BLaER1 (cell line): ENCODE results near the gene SLC16A11.

Experiments
- H3K27ac ChIP-seq: shearing (Covaris generic); formaldehyde crosslinking; 2 replicates; pipeline ENCODE4 v1.8.1; 2022
- H3K27me3 ChIP-seq: shearing (Covaris generic); formaldehyde crosslinking; 2 replicates; pipeline ENCODE4 v1.8.1; 2022
- H3K36me3 ChIP-seq: shearing (Covaris generic); formaldehyde crosslinking; 2 replicates; pipeline ENCODE4 v1.8.1; 2022
- H3K4me1 ChIP-seq: shearing (Covaris generic); formaldehyde crosslinking; 2 replicates; pipeline ENCODE4 v1.8.1; 2022
- H3K4me2 ChIP-seq: shearing (Covaris generic); formaldehyde crosslinking; 2 replicates; pipeline ENCODE4 v1.8.1; 2022
- H3K4me3 ChIP-seq: shearing (Covaris generic); formaldehyde crosslinking; 2 replicates; pipeline ENCODE4 v1.8.1; 2022
- H3K9ac ChIP-seq: shearing (Covaris generic); formaldehyde crosslinking; 2 replicates; pipeline ENCODE4 v1.8.1; 2022
- H3K9me3 ChIP-seq: shearing (Covaris generic); formaldehyde crosslinking; 2 replicates; pipeline ENCODE4 v1.8.1; 2022
- H4K20me1 ChIP-seq: shearing (Covaris generic); formaldehyde crosslinking; 2 replicates; pipeline ENCODE4 v1.8.1; 2022
- Cebpa-rat ChIP-seq: shearing (Covaris generic); IDR thresholded peaks from 2 replicates; pipeline ENCODE4 v1.8.1; 2022

Gene SLC16A11

DNA sequence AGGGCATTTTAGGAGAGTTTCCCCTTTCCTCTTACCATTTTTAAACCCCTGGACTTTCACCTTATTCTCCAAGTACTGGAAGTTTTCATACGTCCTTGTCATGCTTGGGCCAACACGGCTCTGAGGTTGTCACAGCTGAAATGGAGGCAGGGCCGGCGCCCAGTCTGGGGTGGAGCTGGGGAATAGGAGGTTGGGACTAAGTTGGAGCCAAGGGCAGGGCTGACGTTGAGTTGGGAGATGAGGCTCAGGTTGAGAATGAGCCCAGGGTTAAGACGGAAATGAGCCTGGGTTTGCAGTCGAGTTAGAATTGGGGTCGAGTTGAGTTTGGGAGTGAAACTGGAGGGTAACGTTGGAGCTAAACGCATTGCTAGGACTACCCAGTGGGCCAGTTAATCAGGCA lies 34.8 kb upstream of the SLC16A11 start:
- Histone ChIP-seq H3K27ac (no peak overlapping the region), H3K4me3 (no peak overlapping the region), H3K36me3 (no peaks in the 10 kb centered on the region), H3K9me3 (no peaks in the 10 kb centered on the region), H3K27me3 (no peaks in the 10 kb centered on the region), H4K20me1 (no peaks in the 10 kb centered on the region), H3K4me2 (no peak overlapping the region), H3K9ac (no peak overlapping the region), H3K4me1 (peaks cover 6% of the 10 kb centered on the region)
- TF ChIP-seq Cebpa-rat = no peak

DNA sequence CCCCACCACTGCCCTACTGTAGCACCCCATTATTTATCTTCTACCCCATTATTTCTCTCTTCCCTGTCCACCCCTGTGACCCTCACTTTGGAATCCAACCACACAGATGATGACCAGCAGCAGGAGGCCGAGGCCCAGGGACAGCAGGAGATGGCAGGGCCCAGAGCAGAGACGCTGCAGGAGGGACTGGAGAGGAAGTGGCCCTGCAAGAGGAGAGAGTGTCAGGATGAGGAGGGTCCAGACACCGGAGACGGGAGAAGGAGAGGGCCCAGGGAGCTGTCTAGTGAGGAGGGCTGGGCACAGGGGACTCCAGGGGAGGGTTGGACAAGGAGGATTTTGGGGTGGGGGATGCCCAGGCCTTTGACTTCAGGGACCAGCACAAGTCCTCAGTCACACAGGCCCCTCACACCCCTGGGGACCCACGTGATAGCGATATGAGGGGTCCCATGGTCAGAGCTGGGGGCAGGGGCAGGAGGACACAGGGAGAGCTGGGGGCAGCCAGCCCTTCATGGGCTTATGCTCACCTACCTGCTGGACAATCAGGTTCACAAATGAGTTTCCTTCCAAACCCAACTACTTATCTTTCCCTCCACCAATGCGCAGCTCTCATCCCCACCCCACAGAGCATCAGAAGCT lies 34.1 kb upstream of the SLC16A11 start:
- H3K36me3 ChIP-seq = no peaks in the 10 kb centered on the region
- H3K4me2 ChIP-seq = no peak overlapping the region
- no peak overlapping the region for H3K4me3 ChIP-seq
- H3K9me3 ChIP-seq = no peaks in the 10 kb centered on the region
- no peak for TF ChIP-seq Cebpa-rat
- H3K4me1 ChIP-seq = peaks cover 6% of the 10 kb centered on the region
- H3K27ac ChIP-seq = no peak overlapping the region
- no peaks in the 10 kb centered on the region for H3K27me3 ChIP-seq
- H3K9ac ChIP-seq = no peak overlapping the region
- H4K20me1 ChIP-seq = no peaks in the 10 kb centered on the region

DNA sequence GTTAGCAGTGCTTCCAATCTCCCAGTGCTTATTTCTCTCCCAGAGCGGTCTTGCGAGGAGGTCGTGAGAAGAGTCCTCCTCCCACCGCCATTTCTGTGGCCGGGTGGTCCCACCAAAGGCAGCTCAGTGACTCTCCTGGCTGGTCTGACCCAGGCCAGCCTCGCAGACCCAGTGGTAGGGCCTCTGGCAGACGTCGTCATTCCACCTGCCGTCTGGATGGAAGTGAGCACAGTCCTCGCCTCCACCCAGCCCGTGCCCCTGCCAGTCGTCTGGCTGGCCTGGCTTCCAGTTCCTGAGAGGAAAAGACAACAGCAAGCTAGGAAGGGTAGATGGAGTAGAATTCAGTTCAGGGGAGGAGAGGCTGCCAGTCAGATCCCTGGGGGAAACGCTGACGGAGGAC lies 31.0 kb upstream of the SLC16A11 start:
- no peak for TF ChIP-seq Cebpa-rat
- no peaks in the 10 kb centered on the region for H4K20me1 ChIP-seq
- no peak overlapping the region for H3K9ac ChIP-seq
- no peak overlapping the region for H3K4me2 ChIP-seq
- no peak overlapping the region for H3K4me3 ChIP-seq
- H3K27me3 ChIP-seq = no peaks in the 10 kb centered on the region
- no peaks in the 10 kb centered on the region for H3K36me3 ChIP-seq
- no peaks in the 10 kb centered on the region for H3K4me1 ChIP-seq
- H3K27ac ChIP-seq = no peak overlapping the region
- H3K9me3 ChIP-seq = no peaks in the 10 kb centered on the region

- TF ChIP-seq Cebpa-rat = no peak
- Histone ChIP-seq H3K36me3 (no peaks in the 10 kb centered on the region), H3K27me3 (no peaks in the 10 kb centered on the region), H3K4me1 (no peaks in the 10 kb centered on the region), H3K27ac (no peak overlapping the region), H3K9ac (no peak overlapping the region), H3K9me3 (peaks cover 17% of the 10 kb centered on the region), H4K20me1 (no peaks in the 10 kb centered on the region), H3K4me2 (no peak overlapping the region), H3K4me3 (no peak overlapping the region)
Measured at GRCh38 chr17:7072406-7072805, 28.5 kb upstream of the SLC16A11 start.

DNA sequence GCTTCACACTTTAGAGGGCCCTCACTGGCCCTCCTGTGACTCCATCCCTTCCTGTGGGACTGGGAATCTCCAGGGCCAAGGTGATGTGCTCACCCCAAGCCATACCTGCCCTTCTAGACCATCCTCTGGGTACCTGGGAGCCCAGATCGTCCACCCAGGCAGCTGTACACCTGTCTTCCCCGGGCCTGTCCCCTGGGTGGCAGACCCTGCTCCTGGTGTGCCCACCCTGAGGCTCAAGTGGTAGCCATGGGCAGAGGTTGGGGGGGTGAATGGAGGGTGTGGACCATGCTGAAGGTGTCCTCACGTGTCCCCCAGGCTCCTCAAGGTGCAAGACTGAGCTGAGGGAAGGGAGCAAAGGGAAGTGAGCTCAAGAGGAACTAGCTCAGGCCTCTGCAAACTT lies 26.8 kb upstream of the SLC16A11 start:
- no peak overlapping the region for H3K27ac ChIP-seq
- H3K9ac ChIP-seq = no peak overlapping the region
- H3K27me3 ChIP-seq = no peaks in the 10 kb centered on the region
- H3K9me3 ChIP-seq = peaks cover 19% of the 10 kb centered on the region
- H4K20me1 ChIP-seq = no peaks in the 10 kb centered on the region
- TF ChIP-seq Cebpa-rat = no peak
- no peak overlapping the region for H3K4me2 ChIP-seq
- no peaks in the 10 kb centered on the region for H3K36me3 ChIP-seq
- H3K4me3 ChIP-seq = no peak overlapping the region
- H3K4me1 ChIP-seq = no peaks in the 10 kb centered on the region

DNA sequence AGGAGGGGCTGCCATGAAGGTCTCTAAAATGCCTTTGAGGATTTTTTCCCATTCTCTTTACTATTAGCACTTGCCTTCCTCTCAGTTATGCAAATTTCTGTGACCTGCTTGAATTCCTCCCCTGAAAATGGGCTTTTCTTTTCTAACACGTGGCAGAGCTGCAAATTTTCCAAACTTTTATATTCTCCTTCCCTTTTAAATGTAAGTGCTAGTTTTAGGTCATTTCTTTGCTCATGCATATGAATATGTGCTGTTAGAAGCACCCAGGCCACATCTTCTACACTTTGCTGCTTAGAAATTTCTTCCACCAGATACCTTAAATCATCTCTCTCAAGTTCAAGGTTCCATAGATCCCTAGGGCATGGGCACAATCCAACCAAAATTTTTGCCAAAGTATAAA lies 24.4 kb upstream of the SLC16A11 start:
- no peak for TF ChIP-seq Cebpa-rat
- Histone ChIP-seq H3K9me3 (peaks cover 19% of the 10 kb centered on the region), H3K36me3 (no peaks in the 10 kb centered on the region), H3K4me3 (no peak overlapping the region), H3K27ac (no peak overlapping the region), H3K27me3 (no peaks in the 10 kb centered on the region), H3K4me2 (no peak overlapping the region), H3K9ac (no peak overlapping the region), H3K4me1 (no peaks in the 10 kb centered on the region), H4K20me1 (no peaks in the 10 kb centered on the region)

DNA sequence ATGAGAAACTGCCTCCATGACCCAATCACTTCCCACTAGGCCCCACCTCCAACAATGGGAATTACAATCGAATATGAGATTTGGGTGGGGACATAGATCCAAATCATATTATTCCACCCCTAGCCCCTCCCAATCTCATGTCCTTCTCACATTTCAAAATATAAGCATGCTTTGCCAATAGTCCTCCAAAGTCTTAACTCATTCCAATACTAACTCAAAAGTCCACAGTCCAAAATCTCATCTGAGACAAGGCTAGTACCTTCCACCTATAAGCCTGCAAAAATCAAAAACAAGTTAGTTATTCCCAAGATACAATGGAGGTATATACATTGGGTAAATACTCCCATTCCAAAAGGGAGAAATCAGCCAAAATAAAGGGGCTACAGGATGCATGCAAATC lies 23.3 kb upstream of the SLC16A11 start:
- no peak overlapping the region for H3K4me2 ChIP-seq
- no peaks in the 10 kb centered on the region for H3K27me3 ChIP-seq
- H4K20me1 ChIP-seq = no peaks in the 10 kb centered on the region
- H3K4me3 ChIP-seq = no peak overlapping the region
- H3K9me3 ChIP-seq = peaks cover 19% of the 10 kb centered on the region
- no peak overlapping the region for H3K27ac ChIP-seq
- no peaks in the 10 kb centered on the region for H3K36me3 ChIP-seq
- TF ChIP-seq Cebpa-rat = no peak
- H3K4me1 ChIP-seq = no peaks in the 10 kb centered on the region
- no peak overlapping the region for H3K9ac ChIP-seq

DNA sequence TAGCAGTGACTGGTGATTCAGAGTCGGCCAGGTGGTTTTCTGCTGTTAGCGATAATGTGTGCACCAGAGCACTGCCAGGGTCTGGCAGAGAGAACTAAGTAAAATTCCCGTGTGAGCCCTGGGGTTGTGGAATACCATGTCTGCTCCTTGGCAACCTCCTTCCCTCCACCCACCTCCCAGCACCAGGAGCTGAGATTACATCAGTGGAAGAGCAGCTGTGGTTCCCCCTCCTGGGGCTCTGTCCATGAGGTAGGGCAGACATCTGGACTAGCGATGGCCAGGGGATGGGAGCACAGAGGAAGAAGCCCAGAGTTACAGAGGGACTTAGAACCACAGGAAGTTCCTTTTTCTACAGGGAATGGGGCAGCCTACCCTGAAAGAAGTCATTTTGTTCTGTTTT lies 20.4 kb upstream of the SLC16A11 start:
- Histone ChIP-seq H3K4me2 (no peak overlapping the region), H3K27me3 (no peaks in the 10 kb centered on the region), H3K27ac (no peak overlapping the region), H3K9ac (no peak overlapping the region), H3K36me3 (no peaks in the 10 kb centered on the region), H3K4me1 (no peaks in the 10 kb centered on the region), H4K20me1 (no peaks in the 10 kb centered on the region), H3K9me3 (peaks cover 19% of the 10 kb centered on the region), H3K4me3 (no peak overlapping the region)
- no peak for TF ChIP-seq Cebpa-rat

- no peaks in the 10 kb centered on the region for H4K20me1 ChIP-seq
- no peaks in the 10 kb centered on the region for H3K27me3 ChIP-seq
- H3K4me2 ChIP-seq = no peak overlapping the region
- no peak for TF ChIP-seq Cebpa-rat
- H3K4me1 ChIP-seq = no peaks in the 10 kb centered on the region
- H3K9me3 ChIP-seq = peaks cover 14% of the 10 kb centered on the region
- H3K4me3 ChIP-seq = no peak overlapping the region
- no peaks in the 10 kb centered on the region for H3K36me3 ChIP-seq
- no peak overlapping the region for H3K27ac ChIP-seq
- H3K9ac ChIP-seq = no peak overlapping the region
Measured at GRCh38 chr17:7063518-7064094, 19.7 kb upstream of the SLC16A11 start.

DNA sequence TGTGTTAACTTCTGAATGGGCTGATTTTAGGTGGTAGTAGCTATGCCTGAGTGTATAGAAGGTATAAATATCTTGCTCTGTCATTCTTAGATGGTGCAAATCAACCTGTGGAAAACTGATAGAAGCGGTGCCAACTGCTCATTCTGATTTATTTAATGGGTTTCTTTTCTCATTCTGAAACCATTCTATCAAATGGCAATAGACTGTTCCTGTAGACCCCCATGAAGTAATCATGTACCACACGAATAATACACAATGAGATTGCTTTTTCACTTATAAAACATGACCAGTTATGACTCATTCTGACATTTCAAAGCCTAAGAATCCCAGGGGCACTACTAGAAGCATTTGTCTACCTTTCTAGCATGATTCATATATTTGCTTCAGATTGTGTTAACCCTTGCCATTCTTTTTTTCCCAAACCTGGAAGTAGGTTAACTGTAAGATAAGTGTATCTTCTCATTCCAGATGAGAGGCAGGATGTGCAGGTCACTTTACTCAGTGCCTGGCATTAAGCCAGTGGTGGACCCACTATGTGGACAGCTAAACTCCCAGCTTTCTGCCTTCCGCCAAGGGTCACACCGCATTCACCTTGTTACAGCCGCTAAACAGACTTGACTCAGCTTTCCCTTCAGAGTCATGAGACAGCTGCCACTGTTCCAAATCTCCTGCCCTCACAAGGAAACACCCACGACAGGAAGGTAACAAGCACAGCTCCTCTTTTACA lies 16.4 kb upstream of the SLC16A11 start:
- Histone ChIP-seq H3K36me3 (no peaks in the 10 kb centered on the region), H3K4me2 (no peak overlapping the region), H3K9me3 (no peaks in the 10 kb centered on the region), H3K4me3 (no peak overlapping the region), H3K4me1 (no peaks in the 10 kb centered on the region), H4K20me1 (no peaks in the 10 kb centered on the region), H3K27ac (no peak overlapping the region), H3K9ac (no peak overlapping the region), H3K27me3 (no peaks in the 10 kb centered on the region)
- TF ChIP-seq Cebpa-rat = no peak
